CD4-positive, alpha-beta T cell treated with Interferon alpha-2 for 1 hour (primary cell): ENCODE measurements around the gene FCRL3.

ENCODE experiments used
- DNase-seq, 2 donors: peaks; one replicate each; pipeline ENCODE4 v3.0.0-alpha.2; 2020 to 2022

FCRL3 gene

GRCh38 chr1:157682710-157683437 lies 17.7 kb downstream of the FCRL3 start:
- no peak for DNase-seq

GRCh38 chr1:157678721-157679120 lies 21.8 kb downstream of the FCRL3 start:
- no peak for DNase-seq

GRCh38 chr1:157673008-157673407 lies 27.6 kb downstream of the FCRL3 start:
- no peak for DNase-seq

- no peak for DNase-seq
Measured at GRCh38 chr1:157671895-157672294, 28.7 kb downstream of the FCRL3 start.

- DNase-seq: no peak
Measured at GRCh38 chr1:157659576-157660247, 40.9 kb downstream of the FCRL3 start.

- no peak for DNase-seq
Measured at GRCh38 chr1:157658571-157658970, 42.0 kb downstream of the FCRL3 start.

GRCh38 chr1:157653494-157653873 lies 47.1 kb downstream of the FCRL3 start:
- DNase-seq: no peak

GRCh38 chr1:157652859-157653493 lies 47.6 kb downstream of the FCRL3 start:
- peak in 1 of 2 donors; percentile 18 for DNase-seq

- no peak for DNase-seq
Measured at GRCh38 chr1:157648317-157648716, 52.3 kb downstream of the FCRL3 start.

- no peak for DNase-seq
Measured at GRCh38 chr1:157646144-157646543, 54.4 kb downstream of the FCRL3 start.

- DNase-seq: no peak
Measured at GRCh38 chr1:157641177-157641576, 59.4 kb downstream of the FCRL3 start.

GRCh38 chr1:157639800-157640199 lies 60.8 kb downstream of the FCRL3 start:
- DNase-seq: no peak

- peak in 1 of 2 donors; percentile 21 for DNase-seq
Measured at GRCh38 chr1:157628773-157629172, 71.8 kb downstream of the FCRL3 start.
